Measurements from ENCODE around the gene TUBA4B.
A peak's percentile ranks its signal among the peaks of the same experiment; 100 is the strongest.

Gene TUBA4B

DNA sequence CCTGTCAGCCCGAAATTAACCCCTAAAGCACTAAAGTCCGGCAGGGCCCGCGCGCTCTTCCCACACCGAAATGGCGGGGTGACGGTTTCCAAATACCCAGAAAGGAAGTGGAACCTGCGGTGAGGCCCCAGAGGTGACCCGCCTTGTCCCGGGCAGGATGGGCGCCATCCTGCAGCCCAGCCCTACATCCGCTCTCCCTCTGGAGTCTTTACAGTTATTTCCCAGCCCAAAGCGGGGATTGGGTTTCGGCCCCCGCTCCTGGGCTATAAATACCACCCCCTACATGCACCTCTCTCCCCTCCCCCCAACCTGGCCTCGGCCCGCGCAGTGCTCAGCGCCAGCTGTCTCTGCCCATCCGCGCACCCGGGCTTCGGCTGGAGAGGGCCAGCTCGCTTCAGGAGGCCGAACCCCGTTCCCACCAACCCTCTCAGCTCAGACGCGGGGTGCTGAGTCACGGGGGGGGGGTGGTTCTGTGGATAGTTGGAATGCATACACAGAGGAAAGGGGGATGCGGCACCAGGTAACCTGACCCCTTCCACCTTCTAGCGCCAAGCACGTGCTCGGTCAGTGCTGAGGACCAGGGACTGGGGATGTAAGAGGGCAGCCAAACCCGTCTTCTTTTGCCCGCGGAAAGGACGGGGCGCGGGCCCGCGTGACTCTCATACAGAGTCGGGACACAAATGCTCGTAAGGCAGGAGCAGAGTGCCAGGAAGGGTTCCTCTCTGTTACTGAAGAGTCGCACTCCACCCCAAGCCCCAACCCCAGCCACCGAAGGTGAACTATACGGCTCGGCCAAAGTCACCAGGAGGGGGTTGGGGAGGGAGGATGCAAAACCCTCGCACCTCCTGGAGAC, at the start of gene TUBA4B:
TUBA4B (plus strand) TSS at position 344 of the 853 bp plus-strand sequence; CDS start at position 509, 165 bp downstream.
- peak; percentile 61 for DNase-seq

DNA sequence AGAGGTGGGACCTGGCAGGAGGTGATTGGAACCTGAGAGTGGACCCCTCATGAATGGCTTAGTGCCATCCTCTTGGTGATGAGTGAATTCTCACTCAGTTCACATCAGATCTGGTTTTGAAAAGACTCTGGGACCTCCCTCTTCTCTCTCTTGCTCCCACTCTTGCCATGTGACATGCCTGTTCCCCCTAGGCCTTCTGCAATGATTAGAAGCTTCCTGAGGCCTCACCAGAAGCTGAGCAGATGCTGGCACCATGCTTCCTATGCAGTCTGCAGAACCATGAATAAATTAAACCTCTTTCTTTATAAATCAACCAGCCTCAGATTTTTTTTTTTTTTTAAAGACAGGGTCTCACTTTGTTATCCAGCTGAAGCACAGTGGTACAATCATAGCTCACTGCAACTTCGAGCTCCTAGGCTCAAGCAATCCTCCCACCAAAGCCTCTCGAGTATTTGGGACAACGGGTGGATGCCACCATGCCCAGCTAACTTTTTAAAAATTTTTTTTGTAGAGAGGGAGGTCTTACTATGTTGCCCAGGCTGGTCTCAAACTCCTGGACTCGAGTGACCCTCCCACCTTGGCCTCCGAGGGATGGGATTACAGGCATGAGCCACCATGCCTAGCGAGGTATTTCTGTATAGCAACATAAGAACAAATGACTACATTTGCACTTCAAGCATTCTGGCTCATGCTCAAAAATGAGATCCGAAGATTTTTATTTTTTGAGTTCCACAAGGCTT, 48.4 kb upstream of the TUBA4B start:
- no peak for DNase-seq

DNA sequence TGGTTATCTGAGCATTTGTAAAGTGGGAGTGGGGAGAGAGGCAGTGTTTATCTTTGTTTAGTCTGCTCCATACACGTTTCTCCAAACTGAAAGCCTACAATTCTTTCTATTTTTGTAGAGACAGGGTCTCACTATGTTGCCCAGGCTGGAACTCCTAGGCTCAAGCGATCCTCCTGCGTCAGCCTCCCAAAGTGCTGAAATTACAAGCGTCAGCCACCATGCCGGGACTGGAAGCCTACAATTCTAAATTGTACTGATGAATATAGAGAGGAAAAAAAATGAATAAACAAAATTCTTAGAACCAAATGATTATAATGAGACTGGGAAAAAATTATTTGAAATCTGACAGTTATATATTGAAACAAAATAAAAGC, 47.9 kb upstream of the TUBA4B start:
- no peak for DNase-seq

- DNase-seq: no peak
These were observed 47.1 kb upstream of the TUBA4B start for GRCh38 chr2:219205981-219206327.

- DNase-seq: peak; percentile 97
These were observed 46.5 kb upstream of the TUBA4B start, which contains the start of gene ZFAND2B for GRCh38 chr2:219206328-219207133. Gene ZFAND2B (plus strand): TSS chr2:219206782. CDS start chr2:219206988, 206 bp downstream.

DNA sequence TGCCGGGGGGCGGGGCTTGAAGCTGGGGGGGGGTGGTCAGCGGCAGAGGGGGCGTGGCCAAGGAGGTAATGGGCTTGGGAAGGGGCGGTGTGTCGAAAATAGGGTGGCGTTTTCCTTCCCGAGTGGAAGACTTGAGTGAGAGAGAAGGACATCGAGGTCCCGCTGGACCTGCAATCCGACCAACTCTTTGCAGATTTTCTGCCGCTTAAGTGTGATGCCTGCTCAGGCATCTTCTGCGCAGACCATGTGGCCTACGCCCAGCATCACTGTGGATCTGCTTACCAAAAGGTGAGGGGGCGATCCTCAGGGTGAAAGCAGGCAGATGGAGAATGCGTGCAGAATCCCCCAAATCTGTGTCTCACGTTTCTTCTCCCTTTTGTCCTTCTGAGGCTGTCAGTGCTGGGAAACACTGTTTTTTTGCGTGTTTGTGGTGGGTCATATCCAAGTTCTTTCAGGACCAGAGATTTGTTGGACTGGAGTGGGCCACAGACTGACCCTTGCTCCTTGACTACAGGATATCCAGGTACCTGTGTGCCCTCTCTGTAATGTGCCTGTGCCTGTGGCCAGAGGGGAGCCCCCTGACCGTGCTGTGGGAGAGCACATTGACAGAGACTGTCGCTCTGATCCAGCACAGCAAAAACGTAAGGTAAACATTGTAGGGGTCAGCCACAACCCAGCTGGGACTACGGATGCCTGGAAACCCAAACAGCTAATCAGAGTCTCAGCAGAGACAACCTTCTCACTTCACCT, 45.7 kb upstream of the TUBA4B start:
- DNase-seq: no peak

DNA sequence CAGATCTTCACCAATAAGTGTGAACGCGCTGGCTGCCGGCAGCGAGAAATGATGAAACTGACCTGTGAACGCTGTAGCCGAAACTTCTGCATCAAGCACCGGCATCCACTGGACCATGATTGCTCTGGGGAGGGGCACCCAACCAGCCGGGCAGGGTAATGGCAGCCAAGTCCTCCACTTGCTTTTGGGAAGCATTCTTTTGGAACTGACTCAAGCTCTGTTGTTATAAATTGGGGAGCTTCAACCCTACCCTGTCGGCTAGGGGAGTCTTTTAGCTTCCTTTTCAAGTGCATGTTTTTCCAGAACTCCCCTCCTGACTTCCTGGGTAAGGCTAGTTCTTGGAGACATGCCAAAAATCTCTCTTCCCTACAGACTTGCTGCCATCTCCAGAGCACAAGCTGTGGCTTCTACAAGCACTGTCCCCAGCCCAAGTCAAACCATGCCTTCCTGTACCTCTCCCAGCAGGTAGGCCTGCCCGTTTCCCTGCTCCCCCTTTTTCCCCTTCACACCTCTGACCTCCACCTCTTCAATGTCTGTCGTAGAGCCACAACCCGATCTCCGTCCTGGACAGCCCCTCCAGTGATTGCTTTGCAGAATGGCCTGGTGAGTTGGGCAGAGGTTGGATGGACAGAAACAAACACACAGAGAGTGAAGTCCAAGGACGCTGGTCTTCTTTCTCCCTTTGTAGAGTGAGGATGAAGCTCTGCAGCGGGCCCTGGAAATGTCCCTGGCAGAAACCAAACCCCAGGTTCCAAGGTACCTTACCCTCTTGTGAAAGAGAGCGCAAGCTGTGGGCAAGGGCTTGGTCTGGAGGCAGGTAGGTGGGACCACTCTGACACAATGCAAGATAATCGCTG, 44.9 kb upstream of the TUBA4B start:
- DNase-seq: no peak

DNA sequence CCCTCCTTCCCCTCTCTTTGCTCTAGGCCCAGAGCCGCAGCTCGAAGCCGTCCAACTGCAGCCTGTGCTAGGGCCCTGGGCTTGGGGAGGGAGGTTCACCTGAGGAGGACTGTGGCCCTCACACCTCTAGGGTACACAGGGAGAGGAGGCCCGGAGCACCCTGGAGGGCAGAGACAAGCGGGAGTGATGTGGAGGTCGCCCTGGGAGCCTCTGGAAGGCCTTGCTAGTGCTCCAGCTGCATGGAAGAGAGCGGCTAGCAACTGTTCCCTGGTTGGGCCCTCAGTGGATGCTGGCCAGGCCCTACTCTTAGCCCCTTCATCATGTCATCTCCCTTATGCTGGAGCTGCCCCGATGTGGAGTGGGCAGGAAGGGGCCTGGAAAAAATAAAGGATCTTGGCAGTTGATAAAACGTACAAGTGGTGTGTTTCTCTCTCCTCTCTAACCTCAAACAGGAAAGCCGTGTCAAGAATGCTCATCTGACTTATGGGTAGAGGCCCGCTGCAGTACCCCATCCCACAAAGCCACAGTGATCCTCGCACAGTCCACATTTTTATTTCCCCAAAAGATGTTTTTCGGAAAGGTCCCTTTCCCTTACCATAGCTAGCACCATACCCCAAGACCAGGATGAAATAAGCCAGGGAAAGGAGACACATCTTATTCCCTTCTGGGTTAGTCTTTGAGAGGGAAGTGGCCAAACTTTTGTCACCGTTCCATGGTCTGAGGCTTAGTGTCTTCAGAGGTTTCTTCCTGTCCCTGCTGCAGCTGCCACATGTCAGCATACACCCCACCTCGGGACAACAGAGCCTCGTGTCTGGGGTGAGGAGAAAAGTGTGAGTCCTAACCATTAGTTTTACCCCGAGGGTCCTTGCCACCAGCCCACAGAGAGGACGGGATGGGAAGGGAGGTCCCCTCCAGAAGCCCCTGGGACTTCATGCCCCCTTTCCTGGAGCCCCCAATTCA, 43.5 kb upstream of the TUBA4B start:
- no peak for DNase-seq

- no peak for DNase-seq
These were observed 42.7 kb upstream of the TUBA4B start for GRCh38 chr2:219210196-219210885.

DNA sequence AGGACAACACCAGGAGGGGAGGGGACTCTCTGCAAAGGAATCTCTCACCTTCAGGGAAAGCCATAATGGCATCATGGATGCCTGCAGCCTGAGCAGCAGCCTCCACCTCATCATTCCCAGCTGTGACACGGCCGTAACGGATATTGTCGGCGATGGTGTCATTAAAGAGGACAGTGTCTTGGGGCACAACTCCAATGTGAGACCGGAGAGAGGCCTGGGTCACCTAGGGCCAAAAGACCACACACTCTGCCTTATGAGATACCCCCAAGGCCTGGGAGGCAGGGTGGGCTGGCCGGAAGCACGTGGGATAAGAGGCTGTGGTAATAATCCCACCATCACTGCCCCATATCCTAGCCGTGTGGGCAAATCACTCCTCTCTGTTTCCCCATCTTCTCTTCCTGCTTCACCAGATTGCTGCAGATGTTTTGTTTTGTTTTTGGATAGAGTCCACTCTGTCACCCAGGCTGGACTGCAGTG, 42.1 kb upstream of the TUBA4B start:
- DNase-seq: no peak

DNA sequence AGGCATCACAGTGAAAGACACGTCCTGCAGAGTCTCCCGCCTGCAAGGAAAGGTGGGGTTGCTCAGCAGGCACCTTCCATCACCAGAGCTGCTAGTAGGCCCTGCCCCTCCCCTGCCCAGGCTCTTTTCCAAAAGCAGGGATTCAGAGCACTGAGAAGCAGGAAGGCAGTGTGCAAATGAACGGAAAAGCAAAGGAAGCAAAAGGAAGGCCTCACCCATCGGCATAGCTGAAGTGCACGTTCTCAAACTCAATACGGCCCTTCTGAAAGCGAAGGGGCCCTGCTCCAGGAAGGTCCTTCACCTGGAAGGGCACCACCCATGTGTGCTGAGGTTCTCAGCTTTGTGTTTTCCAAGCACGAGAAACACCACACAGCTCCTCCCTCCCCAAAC, 40.0 kb upstream of the TUBA4B start:
- no peak for DNase-seq

- DNase-seq: no peak
These were observed 39.5 kb upstream of the TUBA4B start for GRCh38 chr2:219213486-219214071.

DNA sequence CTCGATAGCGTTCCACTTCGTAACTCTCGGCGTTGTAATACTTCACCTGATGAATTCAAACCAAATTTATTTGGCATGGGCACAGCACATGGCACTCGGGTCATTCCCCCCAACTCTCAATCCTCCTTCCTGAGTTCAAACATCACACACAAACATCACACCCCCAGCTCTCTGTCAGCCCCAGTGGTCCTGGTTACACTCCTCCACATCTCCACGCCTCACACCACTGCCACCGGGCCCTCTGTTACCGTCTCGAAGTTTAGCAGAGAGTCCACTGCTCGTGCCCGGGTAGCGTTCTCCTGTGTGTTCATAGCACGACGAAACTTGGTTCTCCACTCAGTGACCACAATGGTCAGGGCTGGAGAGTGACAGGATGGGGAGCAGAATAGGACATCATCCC, 38.9 kb upstream of the TUBA4B start:
- DNase-seq: no peak

- no peak for DNase-seq
These were observed 38.3 kb upstream of the TUBA4B start for GRCh38 chr2:219214786-219215185.

DNA sequence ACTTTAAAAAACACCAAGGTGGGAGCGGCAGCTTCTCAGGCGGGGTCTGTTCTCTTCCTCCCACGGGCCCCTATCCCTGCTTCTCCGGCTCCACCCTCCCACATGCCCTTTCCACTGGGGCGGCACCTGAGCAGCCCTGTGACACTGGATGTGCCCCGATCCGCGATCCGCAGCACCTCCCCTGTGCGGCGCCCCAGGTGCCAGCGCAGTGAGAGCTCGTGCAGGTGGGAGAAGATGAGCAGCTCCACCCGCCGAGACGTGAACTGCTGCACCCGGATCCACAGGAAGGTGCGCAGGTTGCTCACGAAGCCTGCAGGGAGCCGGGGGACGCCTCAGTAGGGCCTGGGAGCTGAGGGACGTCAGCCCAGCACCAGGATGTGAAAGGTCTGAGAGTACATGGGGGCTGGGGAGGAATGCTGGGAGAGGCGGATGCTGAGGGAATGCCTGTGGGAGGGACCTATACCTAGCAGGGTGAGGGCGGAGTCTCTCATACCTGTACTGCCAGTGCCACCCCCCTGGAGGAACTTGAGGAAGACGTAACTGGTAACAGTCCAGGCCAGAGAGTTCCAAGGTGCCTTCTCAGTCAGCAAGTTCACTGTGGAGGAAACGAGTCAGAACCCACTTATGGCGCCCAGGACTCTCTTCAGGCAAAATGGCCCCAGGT, 37.0 kb upstream of the TUBA4B start:
- DNase-seq: no peak

DNA sequence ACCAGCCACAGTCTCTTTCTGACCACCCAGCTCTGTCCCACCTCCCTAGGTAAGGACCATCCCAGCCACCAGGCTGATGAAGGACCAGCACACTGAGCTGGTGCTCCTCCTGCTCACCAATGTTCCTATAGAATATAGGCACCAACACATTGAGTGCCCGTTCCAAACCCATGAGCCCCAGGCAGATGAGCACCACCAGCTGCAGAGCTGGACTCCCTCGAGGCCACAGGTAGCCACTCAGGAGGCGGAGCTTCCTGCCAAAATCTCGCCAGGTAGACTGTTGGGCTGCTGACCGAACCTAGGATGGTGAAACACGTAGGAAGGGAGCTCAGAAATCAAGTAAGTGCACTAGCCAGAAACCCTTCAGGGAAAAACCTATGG, 36.5 kb upstream of the TUBA4B start:
- no peak for DNase-seq

- DNase-seq: no peak
These were observed 34.8 kb upstream of the TUBA4B start for GRCh38 chr2:219218217-219218731.

Data from activated CD4-positive, CD25-positive, alpha-beta regulatory T cell treated with anti-CD3 and anti-CD28 coated beads, Interleukin-2, amount 50 U/mL, for 72 hours (primary cell).